Coronary artery (tissue), 2 donors: ENCODE data around the gene KAZN.

Experiments
- DNase-seq: peaks from one replicate; pipeline ENCODE4 v3.0.0-alpha.2; 2017; ENCODE audit warnings: low spot score
- H3K27ac ChIP-seq, 2 donors: fragments of 200-600 bp; sonication (generic); one replicate each; pipeline ENCODE4 v1.5.1; 2016 to 2019
- H3K4me3 ChIP-seq: fragments of 200-600 bp; sonication (generic); 2 replicates; pipeline ENCODE4 v1.5.1; 2016; ENCODE audit warnings: mild to moderate bottlenecking, moderate library complexity
- CTCF ChIP-seq: fragments of 200-600 bp; sonication (generic); IDR thresholded peaks from one replicate; pipeline ENCODE4 v1.5.1; 2019; ENCODE audit warnings: antibody characterized with exemption

Gene KAZN

GRCh38 chr1:15029036-15029435 lies 430.6 kb downstream of the KAZN start:
- H3K27ac ChIP-seq: no peak overlapping the region
- no peak for DNase-seq
- no peak overlapping the region for H3K4me3 ChIP-seq
- TF ChIP-seq CTCF: no peak

GRCh38 chr1:15029786-15030185 lies 431.3 kb downstream of the KAZN start:
- Histone ChIP-seq H3K27ac (no peak overlapping the region), H3K4me3 (no peak overlapping the region)
- no peak for DNase-seq
- TF ChIP-seq CTCF: no peak

GRCh38 chr1:15031251-15031933 lies 432.9 kb downstream of the KAZN start:
- DNase-seq: no peak
- H3K4me3 ChIP-seq: no peak overlapping the region
- TF ChIP-seq CTCF: no peak
- no peak overlapping the region for H3K27ac ChIP-seq

GRCh38 chr1:15033264-15033663 lies 434.8 kb downstream of the KAZN start:
- DNase-seq: no peak
- H3K27ac ChIP-seq: no peak overlapping the region
- no peak overlapping the region for H3K4me3 ChIP-seq
- TF ChIP-seq CTCF: no peak

GRCh38 chr1:15034656-15035055 lies 436.2 kb downstream of the KAZN start:
- DNase-seq: no peak
- Histone ChIP-seq H3K27ac (no peak overlapping the region), H3K4me3 (no peak overlapping the region)
- TF ChIP-seq CTCF: no peak

- no peak for DNase-seq
- TF ChIP-seq CTCF: no peak
- Histone ChIP-seq H3K4me3 (no peak overlapping the region), H3K27ac (no peak overlapping the region)
Observed at GRCh38 chr1:15035236-15035635, 436.8 kb downstream of the KAZN start.

GRCh38 chr1:15036101-15036500 lies 437.6 kb downstream of the KAZN start:
- no peak overlapping the region for H3K27ac ChIP-seq
- no peak for DNase-seq
- no peak overlapping the region for H3K4me3 ChIP-seq
- TF ChIP-seq CTCF: no peak
